H1 (cell line): ENCODE measurements around the gene PRPF6.

Experiments used
- CEBPB ChIP-seq: IDR thresholded peaks from 2 replicates; pipeline ENCODE4 v1.6.1; 2012; ENCODE audit warnings: low read depth, low read length
- CREB1 ChIP-seq: IDR thresholded peaks from 2 replicates; pipeline ENCODE4 v1.6.1; 2012; ENCODE audit warnings: inconsistent platforms
- CTCF ChIP-seq, 3 experiments: IDR thresholded peaks; 1 replicate in 2 of 3; 2 replicates in 1 of 3; pipeline versions ENCODE4 v1.5.1 to v1.6.1; 2011; ENCODE audit warnings: low read length in 3 of 3, mild to moderate bottlenecking in 3 of 3, inconsistent platforms in 2 of 3, low read depth in 1 of 3, moderate library complexity in 1 of 3; ENCODE audit not compliant: insufficient read depth in 1 of 3; ENCODE audit errors: control extremely low read depth in 1 of 3
- EZH2 ChIP-seq: fragments of 200-600 bp; sonication (generic); IDR thresholded peaks from 2 replicates; pipeline ENCODE4 v1.7.1; 2012; ENCODE audit warnings: low read depth, mild to moderate bottlenecking, moderate library complexity, low read length, inconsistent platforms; ENCODE audit not compliant: severe bottlenecking
- FOSL1 ChIP-seq: IDR thresholded peaks from 2 replicates; pipeline ENCODE4 v1.6.1; 2011; ENCODE audit warnings: mild to moderate bottlenecking, low read depth, low read length, moderate library complexity; ENCODE audit not compliant: insufficient read depth
- JUN ChIP-seq: IDR thresholded peaks from 2 replicates; pipeline ENCODE4 v1.6.1; 2011; ENCODE audit warnings: low read depth, mild to moderate bottlenecking, improper control_type of control experiment, low read length
- KDM5A ChIP-seq: fragments of 200-600 bp; IDR thresholded peaks from 2 replicates; pipeline ENCODE4 v1.7.1; 2012; ENCODE audit warnings: mild to moderate bottlenecking, low read length, inconsistent platforms, mixed read lengths
- POLR2A ChIP-seq, 2 experiments: IDR thresholded peaks; 1 replicate in 1 of 2; 2 replicates in 1 of 2; pipeline ENCODE4 v1.6.1; 2011; ENCODE audit warnings: low read depth in 2 of 2, low read length in 2 of 2, mild to moderate bottlenecking in 2 of 2; ENCODE audit errors: control extremely low read depth in 1 of 2
- POLR2AphosphoS5 ChIP-seq: IDR thresholded peaks from 2 replicates; pipeline ENCODE4 v1.6.1; 2011; ENCODE audit warnings: low read depth, low read length
- RAD21 ChIP-seq, 2 experiments: IDR thresholded peaks in 1 of 2; conservative IDR thresholded peaks in 1 of 2; 2 replicates each; pipeline ENCODE4 v1.6.1; 2011; ENCODE audit warnings: low read depth in 2 of 2, low read length in 2 of 2, improper control_type of control experiment in 1 of 2, inconsistent platforms in 1 of 2, mild to moderate bottlenecking in 1 of 2, moderate library complexity in 1 of 2
- USF2 ChIP-seq: IDR thresholded peaks from 2 replicates; pipeline ENCODE4 v1.6.1; 2011; ENCODE audit warnings: low read length, improper control_type of control experiment
- YY1 ChIP-seq: IDR thresholded peaks from 2 replicates; pipeline ENCODE4 v1.6.1; 2011; ENCODE audit warnings: low read depth, mild to moderate bottlenecking, low read length

- TF ChIP-seq CTCF (IDR thresholded peaks at IDR 0.05; ENCODE audit: control extremely low read depth in 1 of 3, insufficient read depth in 1 of 3, low read depth in 1 of 3, low read length in 3 of 3): no peak
- TF ChIP-seq CREB1: no peak
- no peak for TF ChIP-seq FOSL1
- no peak for TF ChIP-seq POLR2AphosphoS5
- TF ChIP-seq YY1: no peak
- TF ChIP-seq CEBPB: no peak
- TF ChIP-seq RAD21 (IDR thresholded peaks at IDR 0.05 in 1 of 2, conservative IDR thresholded peaks at IDR 0.05 in 1 of 2; ENCODE audit: low read depth in 2 of 2, low read length in 2 of 2): no peak
- no peak for TF ChIP-seq JUN
- no peak for TF ChIP-seq KDM5A
- no peak for TF ChIP-seq POLR2A (IDR thresholded peaks at IDR 0.05; ENCODE audit: control extremely low read depth in 1 of 2, low read depth in 2 of 2, low read length in 2 of 2)
- TF ChIP-seq USF2: no peak
- TF ChIP-seq EZH2: no peak
These were observed 66.1 kb downstream of the PRPF6 start for GRCh38 chr20:64047046-64047389.
